Kidney (tissue), 14 donors: ENCODE measurements around the gene ARX. TPM values are rescaled to one million over a fixed set of nuclear protein-coding genes. Genes with fewer than 3 reads are reported as not detected.

Experiments
- DNase-seq, 5 donors: peaks; one replicate each; pipeline ENCODE4 v3.0.0-alpha.2; 2013 to 2020
- FAIRE-seq: peaks from 2 replicates; lab custom pipeline; 2012; peaks lifted over from hg19 to GRCh38; lab: Jason Lieb, UNC
- H3K27ac ChIP-seq, 2 donors: one replicate each; pipeline ENCODE4 v1.7.0; 2013; ENCODE audit warnings: low read depth in 2 of 2, low read length in 2 of 2, inconsistent platforms in 1 of 2
- H3K27me3 ChIP-seq: one replicate; pipeline ENCODE4 v1.7.1; 2013; ENCODE audit warnings: low read length, inconsistent platforms; ENCODE audit not compliant: control insufficient read depth, insufficient read depth
- H3K36me3 ChIP-seq, 3 donors: one replicate each; pipeline versions ENCODE4 v1.7.0 to v1.7.1; 2013; ENCODE audit warnings: low read length in 3 of 3, control low read depth in 1 of 3, inconsistent platforms in 1 of 3; ENCODE audit not compliant: insufficient read depth in 3 of 3, control insufficient read depth in 2 of 3
- H3K4me1 ChIP-seq, 3 donors: one replicate each; pipeline versions ENCODE4 v1.7.0 to v1.7.1; 2013; ENCODE audit warnings: low read length in 3 of 3, inconsistent platforms in 1 of 3, low read depth in 1 of 3; ENCODE audit not compliant: control insufficient read depth in 2 of 3, insufficient read depth in 2 of 3
- H3K4me3 ChIP-seq, 3 donors: one replicate each; pipeline versions ENCODE4 v1.7.0 to v1.8.1; 2013; ENCODE audit warnings: low read length in 3 of 3, control low read depth in 1 of 3, inconsistent platforms in 1 of 3
- H3K9ac ChIP-seq, 3 donors: one replicate each; pipeline versions ENCODE4 v1.7.0 to v1.7.1; 2013; ENCODE audit warnings: low read length in 3 of 3, control low read depth in 1 of 3, inconsistent platforms in 1 of 3
- H3K9me3 ChIP-seq, 3 donors: one replicate each; pipeline versions ENCODE4 v1.7.0 to v1.7.1; 2013; ENCODE audit warnings: low read length in 3 of 3, control low read depth in 1 of 3, inconsistent platforms in 1 of 3; ENCODE audit not compliant: control insufficient read depth in 2 of 3, insufficient read depth in 1 of 3
- intact Hi-C: fragments of 100-400 bp; cut with DNase I; formaldehyde crosslinking; loops from one replicate; pipeline ENCODE4 v1.11.1; 2022
- polyA plus RNA-seq: library from polyadenylated mRNA; stranded (reverse); fragments of 350-450 nt; fragmentation: Illumina TruSeq; extraction: RNeasy Lipid Tissue Mini Kit (QIAGEN cat#74804); gene quantifications from one replicate; pipeline ENCODE4 v1.2.3, GENCODE V29; 2014; ENCODE audit warnings: low read depth, low replicate concordance; ENCODE audit not compliant: insufficient read depth
- total RNA-seq: library from RNA; stranded (reverse); fragmentation: NEBNext Ultra II Directional; extraction: Animal tissue kit (Norgen Biotek cat#: 25700); gene quantifications from one replicate; pipeline ENCODE4 v1.2.1, GENCODE V29; 2021
- TF ChIP-seq, protein P1 (sequence below): IDR thresholded peaks from 3 replicates; pipeline ENCODE4 v1.5.1; 2012; ENCODE audit warnings: mild to moderate bottlenecking, moderate library complexity, borderline replicate concordance; ENCODE audit not compliant: insufficient read depth; ENCODE audit errors: extremely low read depth
- donor health status: control.
- donor health status: control.
- donor health status: control.
- donor health status: control.
- donor health status: control.
- donor health status: DM: yes; HTN: yes; CAD: no.
- donor health status: Normal renal cell carcinoma (clear cell type).

Gene ARX
- total and polyA plus RNA-seq, 2 donors from 2014 or later: 0.13 to 0.31 TPM

DNA sequence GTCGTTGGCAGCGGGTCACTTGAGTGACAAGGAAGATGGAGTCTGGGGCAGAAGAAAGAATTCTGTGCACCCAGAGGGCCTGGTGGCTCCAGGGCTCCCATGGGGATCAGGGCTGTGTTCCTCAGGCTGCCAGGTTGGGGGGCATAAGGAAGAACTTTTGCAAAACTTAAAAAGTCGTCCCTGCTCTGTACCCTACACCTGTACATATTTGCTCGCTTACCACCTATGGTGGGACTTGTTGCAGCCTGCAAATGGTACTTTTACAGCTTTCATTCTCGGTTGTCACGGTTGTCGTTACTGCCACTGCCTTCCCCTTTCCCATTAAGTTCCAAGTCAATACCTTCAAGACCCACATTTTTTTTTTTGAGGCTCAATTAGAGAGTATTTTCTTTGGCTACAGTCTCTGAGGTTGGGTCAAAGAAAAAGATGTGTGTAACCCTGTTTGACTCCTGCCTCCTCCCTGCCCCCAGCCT lies 9.1 kb downstream of the ARX start:
- H3K9me3 ChIP-seq: no peaks in the 10 kb centered on the region
- H3K4me1 ChIP-seq: no peaks in the 10 kb centered on the region
- H3K4me3 ChIP-seq: no peak overlapping the region
- intact Hi-C loops: no loop called here
- no peaks in the 10 kb centered on the region for H3K36me3 ChIP-seq
- H3K9ac ChIP-seq: no peak overlapping the region
- TF ChIP-seq, protein P1, sequence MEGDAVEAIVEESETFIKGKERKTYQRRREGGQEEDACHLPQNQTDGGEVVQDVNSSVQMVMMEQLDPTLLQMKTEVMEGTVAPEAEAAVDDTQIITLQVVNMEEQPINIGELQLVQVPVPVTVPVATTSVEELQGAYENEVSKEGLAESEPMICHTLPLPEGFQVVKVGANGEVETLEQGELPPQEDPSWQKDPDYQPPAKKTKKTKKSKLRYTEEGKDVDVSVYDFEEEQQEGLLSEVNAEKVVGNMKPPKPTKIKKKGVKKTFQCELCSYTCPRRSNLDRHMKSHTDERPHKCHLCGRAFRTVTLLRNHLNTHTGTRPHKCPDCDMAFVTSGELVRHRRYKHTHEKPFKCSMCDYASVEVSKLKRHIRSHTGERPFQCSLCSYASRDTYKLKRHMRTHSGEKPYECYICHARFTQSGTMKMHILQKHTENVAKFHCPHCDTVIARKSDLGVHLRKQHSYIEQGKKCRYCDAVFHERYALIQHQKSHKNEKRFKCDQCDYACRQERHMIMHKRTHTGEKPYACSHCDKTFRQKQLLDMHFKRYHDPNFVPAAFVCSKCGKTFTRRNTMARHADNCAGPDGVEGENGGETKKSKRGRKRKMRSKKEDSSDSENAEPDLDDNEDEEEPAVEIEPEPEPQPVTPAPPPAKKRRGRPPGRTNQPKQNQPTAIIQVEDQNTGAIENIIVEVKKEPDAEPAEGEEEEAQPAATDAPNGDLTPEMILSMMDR: no peak
- no peak overlapping the region for H3K27ac ChIP-seq
- no peak for FAIRE-seq
- no peak for DNase-seq
- peaks cover 62% of the 10 kb centered on the region for H3K27me3 ChIP-seq

DNA sequence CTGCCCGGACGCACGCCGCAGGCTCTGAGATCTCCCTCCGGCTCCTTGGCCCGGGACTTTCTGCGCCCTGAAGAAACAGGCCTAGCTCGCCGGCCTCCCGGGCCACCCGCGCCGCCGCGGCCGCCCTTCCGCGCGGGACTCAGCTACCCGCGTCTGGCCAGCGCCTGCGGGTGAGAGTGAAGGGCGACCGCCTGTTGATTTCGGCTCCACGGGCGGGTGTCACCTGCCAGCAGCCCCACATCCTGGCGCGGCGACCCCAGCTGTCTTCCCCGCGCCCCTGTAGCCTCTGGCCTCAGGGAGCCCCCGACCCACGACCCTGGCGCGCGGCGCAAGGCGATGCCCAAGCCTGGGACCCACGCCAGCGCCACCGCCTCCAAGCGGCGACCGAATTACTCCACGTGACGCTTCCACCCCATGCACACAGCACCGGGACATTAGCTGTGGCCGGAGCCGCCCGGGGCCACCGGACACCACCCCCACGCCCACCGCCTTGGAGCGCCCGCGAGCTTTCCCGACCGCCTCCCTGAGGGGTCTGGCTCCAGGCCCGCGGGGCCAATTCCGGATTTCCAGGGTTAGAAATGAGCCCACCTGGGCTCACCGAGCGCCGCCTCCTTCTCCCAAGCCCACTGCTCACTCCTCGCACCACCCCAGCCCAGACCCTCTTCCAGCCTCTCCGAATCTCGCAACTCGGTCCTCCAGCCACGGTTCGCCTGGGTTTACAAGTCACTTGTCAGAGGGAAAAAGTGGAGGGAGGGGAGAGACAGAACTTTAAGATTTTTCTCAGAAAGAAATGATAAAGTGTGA lies 10.2 kb downstream of the ARX start:
- Histone ChIP-seq H3K9ac (no peak overlapping the region), H3K27ac (no peak overlapping the region), H3K27me3 (peaks cover 58% of the 10 kb centered on the region), H3K4me3 (no peak overlapping the region), H3K36me3 (no peaks in the 10 kb centered on the region), H3K9me3 (no peaks in the 10 kb centered on the region), H3K4me1 (no peaks in the 10 kb centered on the region)
- TF ChIP-seq, protein P1: no peak
- DNase-seq: no peak
- intact Hi-C loops: no loop called here
- no peak for FAIRE-seq

DNA sequence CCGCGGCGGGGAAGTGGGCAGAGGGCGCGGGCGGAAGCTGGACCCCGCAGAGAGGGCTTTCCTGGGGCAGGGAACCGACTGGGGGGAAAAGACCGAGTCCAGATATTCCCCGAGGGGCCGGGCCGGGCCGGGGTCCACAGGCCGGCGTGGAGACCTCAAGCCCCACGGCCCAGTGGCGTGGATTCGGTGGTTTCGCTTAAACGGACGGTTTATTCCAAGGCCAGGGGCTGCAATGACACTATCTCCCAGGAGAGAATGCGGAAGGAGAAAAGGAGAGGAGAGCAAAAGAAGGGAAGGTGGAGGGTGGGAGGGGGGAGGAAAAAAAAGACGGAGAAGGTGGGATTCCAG lies 10.8 kb downstream of the ARX start:
- Histone ChIP-seq H3K27ac (no peak overlapping the region), H3K4me1 (no peaks in the 10 kb centered on the region), H3K4me3 (no peak overlapping the region), H3K9ac (no peak overlapping the region), H3K27me3 (peaks cover 56% of the 10 kb centered on the region), H3K9me3 (no peaks in the 10 kb centered on the region), H3K36me3 (no peaks in the 10 kb centered on the region)
- TF ChIP-seq, protein P1: no peak
- no peak for DNase-seq
- intact Hi-C loops: no loop called here
- FAIRE-seq: no peak
